Dedifferentiated amniotic fluid mesenchymal stem cell (primary cell): ENCODE measurements around the gene PPP1R17.

Source experiments
- DNase-seq: peaks from one replicate; pipeline ENCODE4 v3.0.0-alpha.2; 2016; ENCODE audit errors: extremely low spot score

The PPP1R17 gene

GRCh38 chr7:31687024-31687748 lies at the start of gene PPP1R17:
Gene PPP1R17 (plus strand): TSS chr7:31687215. CDS start chr7:31692442, 5,227 bp downstream.
- no peak for DNase-seq

DNA sequence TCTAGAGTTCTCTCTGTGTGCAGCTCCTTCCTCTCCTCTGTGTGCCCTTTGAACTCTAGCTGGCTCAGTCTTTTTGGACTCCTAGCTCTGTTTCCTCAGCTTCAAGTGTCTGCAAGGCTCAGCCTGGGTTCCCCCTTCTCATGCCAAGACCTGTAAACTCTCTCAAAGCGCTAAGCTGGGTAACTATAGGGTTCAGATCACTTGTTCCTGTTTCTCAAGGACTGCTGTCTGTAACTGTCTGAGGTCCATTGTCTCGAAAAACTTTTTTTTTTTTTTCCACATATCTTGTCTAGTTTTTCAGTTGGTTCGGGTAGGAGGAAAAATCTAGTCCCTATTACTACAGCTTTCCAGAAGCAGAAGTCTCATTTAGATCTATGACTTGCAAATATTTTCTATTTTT lies 46.6 kb upstream of the PPP1R17 start:
- no peak for DNase-seq

DNA sequence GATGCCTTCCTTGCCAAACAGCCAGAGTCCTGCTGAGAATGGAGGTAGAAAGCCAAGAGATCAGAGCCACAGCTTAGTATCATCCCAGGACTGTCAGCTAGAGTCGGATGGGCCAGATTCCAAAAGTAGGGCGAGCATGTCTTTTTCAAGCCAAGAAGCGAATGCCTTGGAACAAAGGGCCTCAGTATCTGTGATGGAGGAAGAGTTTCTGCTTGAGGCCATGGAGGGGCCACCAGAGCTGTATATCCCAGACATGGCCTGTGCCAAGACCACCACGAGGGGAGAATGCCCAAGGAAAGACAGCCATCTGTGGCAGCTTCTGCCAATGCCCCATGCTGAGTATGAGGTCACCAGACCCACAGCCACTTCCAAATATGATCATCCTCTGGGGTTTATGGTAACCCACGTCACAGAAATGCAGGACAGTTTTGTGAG lies 44.3 kb upstream of the PPP1R17 start:
- DNase-seq, result no peak

GRCh38 chr7:31646942-31647341 lies 40.1 kb upstream of the PPP1R17 start:
- no peak for DNase-seq

GRCh38 chr7:31647511-31647910 lies 39.5 kb upstream of the PPP1R17 start:
- DNase-seq, result no peak

DNA sequence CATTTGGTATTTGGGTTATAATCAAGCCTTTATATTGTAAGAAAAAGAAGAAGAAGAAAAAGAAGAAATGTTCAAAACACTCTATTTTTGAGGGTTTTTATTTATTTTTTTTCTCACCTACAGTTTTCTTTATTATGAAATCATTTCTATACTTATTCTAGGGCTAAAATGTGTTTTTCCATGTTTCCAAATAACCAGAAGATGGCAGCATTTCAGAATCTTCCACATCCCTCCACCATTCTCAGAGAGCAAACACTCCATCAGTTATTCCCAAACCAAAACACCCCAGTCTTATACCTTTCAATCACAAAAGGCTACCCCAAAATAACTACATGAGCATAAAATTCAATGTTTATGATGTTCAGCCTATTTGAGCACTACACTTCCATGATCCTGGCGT lies 38.7 kb upstream of the PPP1R17 start:
- DNase-seq, result no peak

- DNase-seq, result no peak
These were observed 38.1 kb upstream of the PPP1R17 start for GRCh38 chr7:31648880-31649279.

DNA sequence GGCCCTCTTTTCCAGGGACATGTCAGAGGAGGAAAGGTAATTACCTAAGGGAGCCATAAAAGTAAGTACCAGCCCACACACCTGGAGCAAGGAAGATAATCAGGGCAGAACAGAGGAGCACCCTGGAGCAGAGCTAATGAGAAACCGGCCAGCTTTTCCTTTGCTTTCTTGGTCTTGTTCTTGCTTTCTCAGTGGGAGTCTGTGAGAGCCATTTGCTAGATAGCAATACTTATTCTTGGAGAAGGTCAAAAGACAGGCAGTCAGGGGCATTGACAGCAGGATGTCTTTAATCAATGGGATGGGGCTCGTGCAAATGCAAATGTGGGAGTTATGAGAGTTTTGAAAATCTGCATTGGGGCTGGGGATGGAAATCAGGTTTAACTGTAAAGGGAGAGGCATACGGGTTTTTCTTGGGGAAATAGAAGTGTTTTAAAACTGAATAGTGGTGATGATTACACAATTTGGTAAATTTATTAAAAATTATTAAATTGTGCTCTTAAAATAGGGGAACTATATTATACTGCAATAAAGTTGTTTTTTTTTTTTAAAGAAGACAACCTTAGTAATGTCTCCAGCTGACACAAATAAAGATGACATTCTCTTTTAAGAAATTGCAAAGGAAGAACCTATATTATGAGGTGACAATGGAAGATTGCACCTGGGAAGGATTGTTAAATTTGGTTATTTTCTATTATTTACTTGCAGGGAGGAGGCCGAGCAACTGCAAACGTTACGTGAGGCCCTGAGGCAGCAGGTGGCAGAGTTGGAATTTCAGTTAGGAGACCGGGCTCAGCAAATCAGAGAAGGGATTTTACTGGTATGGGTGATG lies 35.6 kb upstream of the PPP1R17 start:
- no peak for DNase-seq

- DNase-seq, result no peak
These were observed 35.0 kb upstream of the PPP1R17 start for GRCh38 chr7:31652063-31652326.

GRCh38 chr7:31663072-31663471 lies 23.9 kb upstream of the PPP1R17 start:
- DNase-seq, result no peak

GRCh38 chr7:31664890-31665289 lies 22.1 kb upstream of the PPP1R17 start:
- no peak for DNase-seq

DNA sequence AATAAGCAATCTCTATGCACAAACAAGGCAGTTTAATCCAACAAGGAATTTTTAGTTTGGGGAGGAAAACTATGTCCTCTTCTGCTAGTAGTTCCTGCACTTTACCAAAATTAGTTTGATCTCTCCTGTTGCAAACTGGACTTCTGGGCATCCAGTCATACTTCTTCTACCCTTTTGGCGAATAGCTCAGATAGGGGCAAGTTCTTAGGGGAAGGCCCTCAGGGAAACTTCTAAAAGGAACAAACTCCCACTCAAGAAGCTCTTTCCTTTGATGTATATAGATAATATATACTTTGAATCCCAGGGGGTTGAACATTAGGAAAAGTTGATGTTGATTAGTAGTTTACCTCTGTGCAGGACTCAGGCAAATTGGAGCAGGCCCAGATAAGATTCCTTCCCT lies 21.5 kb upstream of the PPP1R17 start:
- no peak for DNase-seq

GRCh38 chr7:31669461-31669860 lies 17.6 kb upstream of the PPP1R17 start:
- DNase-seq, result no peak

DNA sequence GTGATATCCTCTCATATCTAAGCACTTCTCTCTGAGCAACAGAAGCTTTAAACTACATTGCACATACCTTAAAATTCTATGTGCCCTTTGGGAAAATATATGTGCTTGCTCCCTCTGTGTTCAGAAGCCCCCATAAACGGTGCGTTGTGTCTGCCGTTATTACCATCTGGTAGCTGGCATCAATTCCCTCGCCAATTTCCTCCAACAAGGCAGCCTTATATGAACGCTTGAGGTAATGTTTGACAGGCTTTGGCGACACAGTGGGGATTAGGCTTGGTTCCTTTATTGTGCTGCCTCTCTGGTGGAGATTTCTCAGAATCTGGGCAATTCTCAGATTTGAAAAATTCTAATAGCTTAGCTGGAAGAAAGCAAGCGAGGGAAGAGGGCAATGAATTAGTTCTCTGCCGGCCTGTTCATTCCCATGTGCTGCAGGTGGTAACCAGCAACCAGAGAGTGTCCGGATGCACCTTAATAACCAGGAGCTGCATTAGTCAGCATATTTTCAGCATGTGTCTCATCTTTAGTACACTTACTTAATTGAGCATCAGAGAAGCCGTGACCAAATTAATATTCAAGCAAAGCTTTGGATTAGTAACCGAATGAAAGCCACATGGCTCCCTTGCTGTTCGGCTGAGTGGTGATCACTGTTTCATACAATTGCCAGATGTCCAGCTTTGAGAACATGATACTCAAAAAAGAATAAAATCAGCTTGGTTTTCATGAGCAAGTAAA lies 7.3 kb upstream of the PPP1R17 start:
- DNase-seq, result no peak

- no peak for DNase-seq
These were observed 3.4 kb upstream of the PPP1R17 start for GRCh38 chr7:31683445-31684225.

GRCh38 chr7:31688372-31688771 lies 1.4 kb downstream of the PPP1R17 start:
- no peak for DNase-seq

GRCh38 chr7:31688996-31689395 lies 2.0 kb downstream of the PPP1R17 start:
- no peak for DNase-seq

DNA sequence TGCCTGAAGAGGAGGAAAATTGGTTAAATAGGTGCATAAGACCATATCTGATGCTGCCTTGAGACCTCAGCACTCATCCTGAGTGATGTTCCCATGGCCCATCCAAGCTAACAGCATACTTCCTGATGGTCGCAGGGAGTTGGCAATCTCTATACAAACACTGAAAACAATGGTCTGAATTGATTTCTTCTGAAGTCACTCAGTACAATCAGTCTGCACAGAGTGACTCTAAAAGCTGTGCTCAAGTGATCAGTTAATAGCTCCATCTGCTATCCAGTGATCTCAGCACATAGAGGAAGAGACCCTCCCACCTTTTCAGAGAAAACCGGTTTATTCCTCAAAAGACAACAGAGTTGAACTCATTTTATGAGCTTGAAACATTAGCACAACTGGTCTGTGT lies 3.9 kb downstream of the PPP1R17 start:
- no peak for DNase-seq

DNA sequence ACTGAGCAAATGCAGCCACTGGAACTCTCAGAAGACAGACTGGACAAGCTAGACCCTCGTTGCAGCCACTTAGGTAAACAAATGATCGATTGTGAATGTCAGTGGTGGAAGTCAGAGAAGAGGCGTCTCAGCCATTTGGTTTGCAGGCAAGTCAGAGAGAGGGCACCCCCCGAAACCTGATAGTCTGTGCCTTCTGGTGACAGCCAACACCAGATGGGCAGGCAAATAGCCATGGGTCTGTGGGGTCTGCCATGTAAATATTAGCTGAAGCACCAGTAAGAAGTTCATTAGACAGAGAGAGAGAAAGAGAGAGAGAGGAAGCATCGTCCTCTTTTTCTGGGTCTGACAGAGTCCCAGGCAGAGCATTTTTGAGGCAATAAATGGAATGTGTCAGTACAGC lies 5.4 kb downstream of the PPP1R17 start:
- no peak for DNase-seq

DNA sequence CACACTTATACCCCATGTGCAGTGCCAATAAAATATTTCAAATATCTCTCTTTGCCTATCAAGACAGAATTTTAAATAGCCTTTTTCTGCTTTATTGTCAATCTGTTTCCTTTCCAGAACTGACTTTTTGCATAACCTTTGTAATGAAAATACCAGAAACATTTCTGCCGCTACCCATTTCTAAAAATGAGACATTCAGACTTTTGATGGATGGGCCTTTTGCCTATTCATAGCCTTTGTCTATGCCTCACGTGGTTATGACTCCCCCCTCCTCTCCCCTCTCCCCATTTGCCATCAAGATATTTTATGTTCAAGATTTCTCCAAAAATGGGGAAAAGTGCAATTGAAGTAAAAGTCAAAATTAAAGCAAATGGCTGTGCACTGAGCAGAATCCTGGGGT lies 5.9 kb downstream of the PPP1R17 start:
- no peak for DNase-seq

GRCh38 chr7:31695859-31696614 lies 9.0 kb downstream of the PPP1R17 start:
- no peak for DNase-seq
